Mesodermal cell (in vitro differentiated cells): ENCODE measurements around the gene PPM1D.
A peak's percentile ranks its signal among the peaks of the same experiment; 100 is the strongest.

Experiments used
- H3K27ac ChIP-seq: 2 replicates; pipeline ENCODE4 v1.7.0; 2013; ENCODE audit warnings: mild to moderate bottlenecking, low read depth, low read length, moderate library complexity; ENCODE audit not compliant: severe bottlenecking
- H3K36me3 ChIP-seq: 2 replicates; pipeline ENCODE4 v1.7.1; 2013; ENCODE audit warnings: mild to moderate bottlenecking, low read length, moderate library complexity; ENCODE audit not compliant: control insufficient read depth, insufficient read depth
- H3K4me1 ChIP-seq: one replicate; pipeline ENCODE4 v1.7.1; 2013; ENCODE audit warnings: mild to moderate bottlenecking, low read length; ENCODE audit not compliant: insufficient read depth, control insufficient read depth, poor library complexity, severe bottlenecking
- H3K4me3 ChIP-seq: 2 replicates; pipeline ENCODE4 v1.7.0; 2013; ENCODE audit warnings: low read length, control low read depth, mild to moderate bottlenecking; ENCODE audit not compliant: insufficient read depth, poor library complexity, severe bottlenecking; ENCODE audit errors: extremely low read depth
- H3K9me3 ChIP-seq: 2 replicates; pipeline ENCODE4 v1.7.1; 2013; ENCODE audit warnings: mild to moderate bottlenecking, low read length, moderate library complexity; ENCODE audit not compliant: control insufficient read depth
- WGBS, 2 experiments: methylation state at CpG; one replicate each; pipeline ENCODE4 v1.1.5; 2013; ENCODE audit warnings: missing lambda C conversion rate in 2 of 2; ENCODE audit not compliant: insufficient coverage in 2 of 2; 5-methylcytosine and 5-hydroxymethylcytosine counted together

PPM1D gene

GRCh38 chr17:60565233-60565632, 34.8 kb upstream of the PPM1D start:
- no peaks in the 10 kb centered on the region for H3K9me3 ChIP-seq
- no peaks in the 10 kb centered on the region for H3K36me3 ChIP-seq
- WGBS, 2 experiments: 93 to 100% methylated on average over 5 to 6 of the region's 6 CpGs
- H3K4me1 ChIP-seq: no peaks in the 10 kb centered on the region
- H3K27ac ChIP-seq: no peak overlapping the region
- H3K4me3 ChIP-seq: no peak overlapping the region

- no peak overlapping the region for H3K4me3 ChIP-seq
- H3K9me3 ChIP-seq: peaks cover 7% of the 10 kb centered on the region
- no peaks in the 10 kb centered on the region for H3K36me3 ChIP-seq
- peaks cover 18% of the 10 kb centered on the region for H3K4me1 ChIP-seq
- H3K27ac ChIP-seq: peak overlapping the region; percentile 98
- 71 to 74% methylated on average over 1 to 2 of the region's 2 CpGs for WGBS, 2 experiments
Measured at GRCh38 chr17:60573236-60574051, 26.5 kb upstream of the PPM1D start.

- Histone ChIP-seq H3K36me3 (no peaks in the 10 kb centered on the region), H3K4me3 (no peak overlapping the region), H3K9me3 (peaks cover 7% of the 10 kb centered on the region), H3K4me1 (peaks cover 8% of the 10 kb centered on the region), H3K27ac (no peak overlapping the region)
- WGBS, 2 experiments: 68 to 76% methylated on average over 4 to 6 of the region's 7 CpGs
Measured at GRCh38 chr17:60577147-60577915, 22.7 kb upstream of the PPM1D start.

- H3K4me1 ChIP-seq: peaks cover 8% of the 10 kb centered on the region
- no peaks in the 10 kb centered on the region for H3K36me3 ChIP-seq
- H3K4me3 ChIP-seq: no peak overlapping the region
- peaks cover 7% of the 10 kb centered on the region for H3K9me3 ChIP-seq
- no CpG with 5 or more reads among the region's 2 CpGs for WGBS, 2 experiments
- no peak overlapping the region for H3K27ac ChIP-seq
Measured at GRCh38 chr17:60579090-60579489, 20.9 kb upstream of the PPM1D start.

- H3K36me3 ChIP-seq: no peaks in the 10 kb centered on the region
- WGBS, 2 experiments: 87 to 93% methylated on average over 2 to 4 of the region's 4 CpGs
- H3K4me3 ChIP-seq: no peak overlapping the region
- peaks cover 7% of the 10 kb centered on the region for H3K9me3 ChIP-seq
- H3K4me1 ChIP-seq: peaks cover 8% of the 10 kb centered on the region
- no peak overlapping the region for H3K27ac ChIP-seq
Measured at GRCh38 chr17:60579551-60579950, 20.4 kb upstream of the PPM1D start.

GRCh38 chr17:60583008-60583407, 17.0 kb upstream of the PPM1D start:
- Histone ChIP-seq H3K36me3 (no peaks in the 10 kb centered on the region), H3K9me3 (no peaks in the 10 kb centered on the region), H3K4me3 (no peak overlapping the region), H3K4me1 (no peaks in the 10 kb centered on the region), H3K27ac (no peak overlapping the region)

- Histone ChIP-seq H3K4me3 (no peak overlapping the region), H3K4me1 (no peaks in the 10 kb centered on the region), H3K9me3 (no peaks in the 10 kb centered on the region), H3K27ac (no peak overlapping the region), H3K36me3 (no peaks in the 10 kb centered on the region)
- WGBS, 2 experiments: 100% methylated on average over 2 of the region's 2 CpGs; no CpG with 5 or more reads in 1 of the 2 experiments
Measured at GRCh38 chr17:60585887-60586286, 14.1 kb upstream of the PPM1D start.

- Histone ChIP-seq H3K4me3 (no peak overlapping the region), H3K4me1 (no peaks in the 10 kb centered on the region), H3K27ac (no peak overlapping the region), H3K9me3 (no peaks in the 10 kb centered on the region), H3K36me3 (no peaks in the 10 kb centered on the region)
- WGBS, 2 experiments: 42 to 75% methylated on average over 2 of the region's 3 CpGs
Measured at GRCh38 chr17:60586288-60586974, 13.6 kb upstream of the PPM1D start.

GRCh38 chr17:60590070-60590469, 9.9 kb upstream of the PPM1D start:
- H3K36me3 ChIP-seq: no peaks in the 10 kb centered on the region
- no peaks in the 10 kb centered on the region for H3K4me1 ChIP-seq
- 66 to 67% methylated on average over 2 to 3 of the region's 5 CpGs for WGBS, 2 experiments
- no peak overlapping the region for H3K27ac ChIP-seq
- H3K4me3 ChIP-seq: no peak overlapping the region
- H3K9me3 ChIP-seq: no peaks in the 10 kb centered on the region

GRCh38 chr17:60592750-60593149, 7.2 kb upstream of the PPM1D start:
- no peaks in the 10 kb centered on the region for H3K4me1 ChIP-seq
- no peak overlapping the region for H3K4me3 ChIP-seq
- no peak overlapping the region for H3K27ac ChIP-seq
- H3K36me3 ChIP-seq: no peaks in the 10 kb centered on the region
- 93 to 94% methylated on average over 2 of the region's 2 CpGs for WGBS, 2 experiments
- no peaks in the 10 kb centered on the region for H3K9me3 ChIP-seq
